ENCODE measurements around the gene PSG1. TPM values are rescaled to one million over a fixed set of nuclear protein-coding genes. Genes with fewer than 3 reads are reported as not detected.
"Not testable (repeated sequence)": the region's sequence is repeated elsewhere in the genome, so short reads cannot be mapped to it uniquely, and the experiment has no call there.

Gene PSG1
- total RNA-seq, 3 donors from 2014 or later (not counting 1 experiment from before 2014, with no cell fraction given): not detected

DNA sequence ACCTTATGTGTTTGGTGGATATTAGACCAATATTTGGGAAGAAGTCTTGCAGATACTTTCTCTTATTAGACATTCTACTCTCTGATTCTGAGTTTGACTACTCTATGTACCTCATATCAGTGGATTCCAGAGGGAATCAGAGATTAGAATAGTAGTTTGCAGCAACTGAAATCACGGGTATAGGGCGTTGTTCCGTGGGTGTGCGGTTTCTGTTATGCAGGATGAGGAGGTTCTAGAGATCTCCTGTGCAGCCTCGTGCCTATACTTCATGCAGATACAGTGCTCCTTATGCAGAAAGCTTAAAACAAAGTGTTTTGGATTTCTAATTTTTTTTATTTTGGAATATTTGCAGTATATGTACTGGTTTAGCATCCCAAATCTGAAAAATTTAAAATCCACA, 32.2 kb upstream of the PSG1 start:
- not testable (repeated sequence) for H3K4me1 ChIP-seq (ENCODE audit: control insufficient read depth, insufficient read depth, low read length); DNase-seq

DNA sequence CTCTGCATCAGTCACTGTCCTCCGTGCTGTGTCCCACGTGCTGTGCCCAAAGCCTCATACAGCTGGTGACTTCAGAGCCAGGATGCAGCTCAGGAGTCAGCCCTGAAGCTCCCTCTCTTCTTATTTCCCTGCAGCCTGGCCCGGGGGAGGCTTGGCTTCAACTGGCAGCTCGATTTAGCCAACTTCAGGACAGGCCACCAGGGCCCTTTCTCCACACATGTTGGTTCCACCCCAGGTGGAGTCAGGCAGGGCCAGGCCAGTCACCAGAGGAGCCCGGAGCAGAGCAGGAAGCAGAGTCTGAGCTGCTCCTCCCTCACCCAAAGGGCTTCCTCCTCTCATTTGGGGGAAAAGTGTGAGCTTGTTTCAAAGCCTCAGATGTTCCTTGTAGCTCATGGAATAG, 26.6 kb upstream of the PSG1 start:
- intact Hi-C loops (cut with micrococcal nuclease); H3K36me3 ChIP-seq (ENCODE audit: control insufficient read depth, insufficient read depth, low read length); H3K9me3 Mint-ChIP-seq; H3K36me3 Mint-ChIP-seq; H3K4me1 Mint-ChIP-seq; H3K4me1 ChIP-seq (ENCODE audit: control insufficient read depth, insufficient read depth, low read length); DNase-seq; H3K27ac ChIP-seq (ENCODE audit: low read length); ATAC-seq; H3K27me3 ChIP-seq (ENCODE audit: control insufficient read depth, insufficient read depth, low read length); H3K27ac Mint-ChIP-seq; H3K4me3 Mint-ChIP-seq; H3K9me3 ChIP-seq (ENCODE audit: control insufficient read depth, insufficient read depth, low read length); H3K4me3 ChIP-seq (ENCODE audit: low read length): not testable (repeated sequence)
- 66% methylated on average over 4 of the region's 5 CpGs for WGBS (ENCODE audit: insufficient coverage)
- H3K27me3 Mint-ChIP-seq (ENCODE audit: low read depth in 2 of 2): peaks cover 6 to 39% of the 10 kb centered on the region in 2 donors

More for the DNA sequence above, 32.2 kb upstream of the PSG1 start:
- intact Hi-C loops (cut with micrococcal nuclease); H3K4me3 ChIP-seq (ENCODE audit: low read length); H3K36me3 ChIP-seq (ENCODE audit: control insufficient read depth, insufficient read depth, low read length); H3K27ac ChIP-seq (ENCODE audit: low read length); ATAC-seq; H3K9me3 Mint-ChIP-seq; H3K4me3 Mint-ChIP-seq; H3K36me3 Mint-ChIP-seq; H3K9me3 ChIP-seq (ENCODE audit: control insufficient read depth, insufficient read depth, low read length); H3K27ac Mint-ChIP-seq; H3K27me3 ChIP-seq (ENCODE audit: control insufficient read depth, insufficient read depth, low read length); H3K4me1 Mint-ChIP-seq: not testable (repeated sequence)
- peaks cover 3 to 18% of the 10 kb centered on the region in 2 donors for H3K27me3 Mint-ChIP-seq (ENCODE audit: low read depth in 2 of 2)
- whole genome bisulfite sequencing (ENCODE audit: insufficient coverage): 76% methylated on average over 5 of the region's 5 CpGs

DNA sequence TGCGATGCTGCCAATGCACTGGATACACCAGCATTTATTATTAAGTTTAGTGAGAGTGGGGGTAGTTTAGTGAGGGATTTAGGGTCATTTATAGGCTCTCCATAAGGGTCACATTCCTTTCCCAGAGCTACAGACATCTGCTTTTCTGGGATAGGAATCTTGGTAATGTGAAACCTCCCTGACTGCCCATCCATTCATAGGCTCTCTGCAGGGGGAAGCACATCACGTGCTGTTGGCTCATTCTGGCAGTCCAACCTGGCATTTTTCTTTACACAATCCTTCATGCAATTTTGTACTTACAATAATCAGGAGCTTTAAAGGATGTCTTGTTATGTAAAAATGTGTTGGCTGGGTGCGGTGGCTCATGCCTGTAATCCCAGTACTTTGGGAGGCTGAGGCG, 21.0 kb upstream of the PSG1 start:
- ATAC-seq; intact Hi-C loops (cut with micrococcal nuclease); DNase-seq: not testable (repeated sequence)

DNA sequence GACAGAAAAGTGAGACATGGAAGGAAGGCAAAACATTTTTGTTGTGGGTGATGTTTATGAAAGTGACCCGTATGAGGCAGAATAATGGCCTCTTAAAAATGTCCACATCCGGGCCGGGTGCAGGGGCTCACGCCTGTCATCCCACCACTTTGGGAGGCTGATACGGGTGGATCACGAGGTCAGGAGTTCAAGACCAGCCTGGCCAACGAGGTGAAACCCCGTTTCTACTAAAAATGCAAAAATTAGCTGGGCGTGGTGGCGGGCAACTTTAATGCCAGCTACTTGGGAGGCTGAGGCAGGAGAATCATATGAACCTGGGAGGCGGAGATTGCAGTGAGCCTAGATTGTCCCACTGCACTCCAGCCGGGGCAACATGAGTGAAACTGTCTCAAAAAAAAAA, 20.2 kb upstream of the PSG1 start:
- H3K27ac ChIP-seq (ENCODE audit: low read length); H3K9me3 ChIP-seq (ENCODE audit: control insufficient read depth, insufficient read depth, low read length); H3K9me3 Mint-ChIP-seq; H3K4me3 Mint-ChIP-seq; DNase-seq; H3K4me1 ChIP-seq (ENCODE audit: control insufficient read depth, insufficient read depth, low read length); H3K27me3 ChIP-seq (ENCODE audit: control insufficient read depth, insufficient read depth, low read length); H3K36me3 ChIP-seq (ENCODE audit: control insufficient read depth, insufficient read depth, low read length); H3K27ac Mint-ChIP-seq; intact Hi-C loops (cut with micrococcal nuclease); H3K4me1 Mint-ChIP-seq; H3K4me3 ChIP-seq (ENCODE audit: low read length); H3K36me3 Mint-ChIP-seq; ATAC-seq: not testable (repeated sequence)
- H3K27me3 Mint-ChIP-seq (ENCODE audit: low read depth in 2 of 2): peaks cover 7 to 52% of the 10 kb centered on the region in 2 donors
- 83% methylated on average over 10 of the region's 12 CpGs for WGBS (ENCODE audit: insufficient coverage)

More for the DNA sequence above, 21.0 kb upstream of the PSG1 start:
- H3K27ac ChIP-seq (ENCODE audit: low read length); H3K9me3 ChIP-seq (ENCODE audit: control insufficient read depth, insufficient read depth, low read length); H3K4me1 ChIP-seq (ENCODE audit: control insufficient read depth, insufficient read depth, low read length); H3K36me3 Mint-ChIP-seq; H3K4me1 Mint-ChIP-seq; H3K27me3 ChIP-seq (ENCODE audit: control insufficient read depth, insufficient read depth, low read length); H3K9me3 Mint-ChIP-seq; H3K4me3 ChIP-seq (ENCODE audit: low read length); H3K27ac Mint-ChIP-seq; H3K4me3 Mint-ChIP-seq; H3K36me3 ChIP-seq (ENCODE audit: control insufficient read depth, insufficient read depth, low read length): not testable (repeated sequence)
- peaks cover 7 to 52% of the 10 kb centered on the region in 2 donors for H3K27me3 Mint-ChIP-seq (ENCODE audit: low read depth in 2 of 2)
- 94% methylated on average over 3 of the region's 4 CpGs for WGBS (ENCODE audit: insufficient coverage)

DNA sequence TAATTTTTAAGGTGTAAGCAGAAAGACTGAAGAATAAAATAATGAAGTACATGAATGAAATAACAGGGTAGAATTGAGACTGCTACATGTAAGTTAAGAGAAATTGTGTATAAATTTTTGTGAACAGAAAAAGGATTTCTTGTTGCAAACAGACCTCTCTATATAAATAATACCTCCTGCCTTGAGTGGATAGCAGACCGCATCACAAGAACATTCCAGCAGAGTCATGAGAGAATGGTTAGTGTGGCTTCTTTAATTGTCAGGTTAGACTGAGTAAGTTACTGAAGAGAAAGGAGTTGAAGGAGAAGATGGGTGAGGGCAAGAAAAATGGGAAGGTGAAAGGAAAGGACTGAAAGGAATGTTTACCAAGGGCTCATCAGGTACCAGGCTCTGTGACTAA, 19.6 kb upstream of the PSG1 start:
- intact Hi-C loops (cut with micrococcal nuclease); H3K4me1 ChIP-seq (ENCODE audit: control insufficient read depth, insufficient read depth, low read length); H3K27ac Mint-ChIP-seq; H3K36me3 Mint-ChIP-seq; DNase-seq; H3K4me3 ChIP-seq (ENCODE audit: low read length); ATAC-seq; H3K9me3 Mint-ChIP-seq; H3K36me3 ChIP-seq (ENCODE audit: control insufficient read depth, insufficient read depth, low read length); H3K4me3 Mint-ChIP-seq; H3K4me1 Mint-ChIP-seq; H3K27me3 ChIP-seq (ENCODE audit: control insufficient read depth, insufficient read depth, low read length); H3K27ac ChIP-seq (ENCODE audit: low read length); H3K9me3 ChIP-seq (ENCODE audit: control insufficient read depth, insufficient read depth, low read length): not testable (repeated sequence)
- WGBS (ENCODE audit: insufficient coverage): 100% methylated on average over 1 of the region's 1 CpG
- H3K27me3 Mint-ChIP-seq (ENCODE audit: low read depth in 2 of 2): peaks cover 7 to 49% of the 10 kb centered on the region in 2 donors

DNA sequence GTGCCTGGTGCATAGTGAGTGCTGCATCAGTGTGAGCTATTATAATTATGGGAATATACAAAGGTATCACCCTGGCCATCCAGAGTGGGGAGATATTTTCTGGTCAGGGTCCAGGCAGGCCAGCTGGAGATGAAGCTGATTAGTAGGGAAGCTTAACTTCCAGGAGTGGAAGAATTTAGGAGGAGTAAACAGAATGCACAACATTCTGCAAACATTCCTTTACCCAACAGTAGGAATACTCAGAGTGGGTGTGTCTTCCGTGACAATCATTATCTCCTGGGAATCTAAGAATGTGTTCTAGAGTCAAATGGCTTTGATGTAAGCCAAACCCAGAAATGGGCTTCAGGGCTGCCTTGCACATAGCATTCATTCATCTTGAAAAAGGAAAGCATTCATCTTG, 19.1 kb upstream of the PSG1 start:
- H3K4me3 Mint-ChIP-seq; H3K4me1 ChIP-seq (ENCODE audit: control insufficient read depth, insufficient read depth, low read length); H3K9me3 ChIP-seq (ENCODE audit: control insufficient read depth, insufficient read depth, low read length); intact Hi-C loops (cut with micrococcal nuclease); H3K4me3 ChIP-seq (ENCODE audit: low read length); H3K9me3 Mint-ChIP-seq; H3K27me3 ChIP-seq (ENCODE audit: control insufficient read depth, insufficient read depth, low read length); DNase-seq; ATAC-seq; H3K27ac Mint-ChIP-seq; H3K27ac ChIP-seq (ENCODE audit: low read length); H3K4me1 Mint-ChIP-seq; H3K36me3 ChIP-seq (ENCODE audit: control insufficient read depth, insufficient read depth, low read length); H3K36me3 Mint-ChIP-seq: not testable (repeated sequence)
- no CpG with 5 or more reads among the region's 1 CpG for WGBS (ENCODE audit: insufficient coverage)
- H3K27me3 Mint-ChIP-seq (ENCODE audit: low read depth in 2 of 2): peaks cover 5 to 45% of the 10 kb centered on the region in 2 donors

DNA sequence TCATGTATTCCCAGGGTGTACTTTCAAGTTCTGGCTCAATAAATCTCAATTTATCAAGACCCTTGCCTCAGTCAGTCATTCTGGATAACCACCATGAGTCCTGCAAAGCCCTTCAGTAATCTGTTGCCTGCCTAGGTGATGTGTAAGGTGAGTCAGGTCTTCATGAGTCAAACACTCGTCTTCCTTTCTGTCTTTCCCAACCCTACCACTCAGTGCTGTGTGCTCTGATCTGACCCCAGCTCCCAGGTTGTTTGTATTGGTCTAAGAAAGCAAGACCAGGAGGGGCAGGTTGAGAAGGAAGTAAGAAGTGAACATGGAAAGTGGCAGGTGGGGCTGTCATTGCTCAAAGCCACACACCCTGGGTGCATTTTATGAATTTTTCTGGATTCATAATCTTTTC, 18.2 kb upstream of the PSG1 start:
- H3K36me3 ChIP-seq (ENCODE audit: control insufficient read depth, insufficient read depth, low read length); intact Hi-C loops (cut with micrococcal nuclease); H3K27ac ChIP-seq (ENCODE audit: low read length); H3K27me3 ChIP-seq (ENCODE audit: control insufficient read depth, insufficient read depth, low read length); DNase-seq; H3K9me3 ChIP-seq (ENCODE audit: control insufficient read depth, insufficient read depth, low read length); H3K27ac Mint-ChIP-seq; H3K36me3 Mint-ChIP-seq; H3K9me3 Mint-ChIP-seq; H3K4me1 ChIP-seq (ENCODE audit: control insufficient read depth, insufficient read depth, low read length); ATAC-seq; H3K4me1 Mint-ChIP-seq; H3K4me3 Mint-ChIP-seq; H3K4me3 ChIP-seq (ENCODE audit: low read length): not testable (repeated sequence)
- WGBS (ENCODE audit: insufficient coverage): no CpG with 5 or more reads among the region's 1 CpG
- peaks cover 5 to 36% of the 10 kb centered on the region in 2 donors for H3K27me3 Mint-ChIP-seq (ENCODE audit: low read depth in 2 of 2)

DNA sequence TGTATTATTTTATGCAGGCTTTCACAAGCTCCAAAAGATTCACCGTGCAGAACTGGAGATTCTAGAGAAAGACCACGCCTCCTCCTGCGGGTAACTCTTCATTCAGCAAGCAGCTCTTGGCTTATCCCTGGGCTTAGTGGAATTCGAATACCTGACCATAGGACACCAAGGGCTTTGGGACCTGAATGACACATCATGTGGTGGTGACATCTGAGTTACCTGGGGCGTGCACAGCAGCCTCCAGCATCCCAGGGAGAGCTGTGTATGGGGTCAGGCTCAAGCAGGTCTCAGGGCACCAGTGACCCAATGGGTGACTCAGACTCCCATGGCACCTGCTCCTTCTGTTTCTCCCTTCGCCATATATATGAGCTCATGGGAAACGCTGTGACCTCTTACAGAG, 10.9 kb upstream of the PSG1 start:
- H3K27ac Mint-ChIP-seq; intact Hi-C loops (cut with micrococcal nuclease); H3K9me3 ChIP-seq (ENCODE audit: control insufficient read depth, insufficient read depth, low read length); H3K4me1 ChIP-seq (ENCODE audit: control insufficient read depth, insufficient read depth, low read length); H3K4me1 Mint-ChIP-seq; H3K36me3 Mint-ChIP-seq; H3K27me3 ChIP-seq (ENCODE audit: control insufficient read depth, insufficient read depth, low read length); H3K4me3 Mint-ChIP-seq; ATAC-seq; H3K4me3 ChIP-seq (ENCODE audit: low read length); H3K36me3 ChIP-seq (ENCODE audit: control insufficient read depth, insufficient read depth, low read length); H3K9me3 Mint-ChIP-seq; H3K27ac ChIP-seq (ENCODE audit: low read length); DNase-seq: not testable (repeated sequence)
- peaks cover 12 to 14% of the 10 kb centered on the region in 2 donors for H3K27me3 Mint-ChIP-seq (ENCODE audit: low read depth in 2 of 2)
- WGBS (ENCODE audit: insufficient coverage): 90% methylated on average over 7 of the region's 7 CpGs
